Thyroid gland (tissue), 4 donors: Measurements from ENCODE around the gene POU2AF3. TPM values are rescaled to one million over a fixed set of nuclear protein-coding genes. Genes with fewer than 3 reads are reported as not detected.

ENCODE experiments used
- DNase-seq, 2 donors: peaks; one replicate each; pipeline ENCODE4 v3.0.0-alpha.2; 2019
- H3K27ac ChIP-seq, 3 donors: fragments of 200-600 bp; sonication (generic); 1 replicate in 2 of 3; 2 replicates in 1 of 3; pipeline ENCODE4 v1.5.1; 2016 to 2019; ENCODE audit warnings: mild to moderate bottlenecking in 1 of 3, moderate library complexity in 1 of 3
- H3K27me3 ChIP-seq: fragments of 200-600 bp; sonication (generic); one replicate; pipeline ENCODE4 v1.5.1; 2019
- H3K36me3 ChIP-seq, 2 donors: fragments of 200-600 bp; sonication (generic); one replicate each; pipeline ENCODE4 v1.5.1; 2016 to 2019
- H3K4me1 ChIP-seq, 2 donors: fragments of 200-600 bp; sonication (generic); one replicate each; pipeline ENCODE4 v1.5.1; 2017 to 2019
- H3K4me3 ChIP-seq, 3 donors: fragments of 200-600 bp; sonication (generic); replicated peaks in 1 of 3; 1 replicate in 2 of 3; 2 replicates in 1 of 3; pipeline ENCODE4 v1.5.1; 2016; ENCODE audit warnings: mild to moderate bottlenecking in 1 of 3
- H3K9me3 ChIP-seq: fragments of 200-600 bp; sonication (generic); one replicate; pipeline ENCODE4 v1.5.1; 2017
- CTCF ChIP-seq, 6 experiments: fragments of 200-600 bp in 3 of 6; fragments of 450-650 bp in 3 of 6; sonication (generic) in 3 of 6; IDR thresholded peaks; one replicate each; pipeline ENCODE4 v1.5.1; 2016 to 2019; ENCODE audit warnings: antibody characterized with exemption in 6 of 6, mild to moderate bottlenecking in 2 of 6, inconsistent platforms in 1 of 6, moderate library complexity in 1 of 6
- POLR2A ChIP-seq, 2 donors: fragments of 450-650 bp; IDR thresholded peaks; one replicate each; pipeline ENCODE4 v1.6.1; 2017; ENCODE audit warnings: antibody characterized with exemption in 2 of 2, mild to moderate bottlenecking in 2 of 2, moderate library complexity in 1 of 2
- WGBS, 2 donors: methylation state at CpG; one replicate each; pipeline ENCODE4 v1.1.5; 2017; 5-methylcytosine and 5-hydroxymethylcytosine counted together
- intact Hi-C: fragments of 100-400 bp; cut with DNase I; formaldehyde crosslinking; loops from one replicate; pipeline ENCODE4 v1.15.1; 2023
- total RNA-seq, 4 donors: library from RNA; depleted of rRNA; stranded (reverse); fragments of >200 nt; gene quantifications; one replicate each; pipeline ENCODE4 v1.2.3, GENCODE V29; 2016

POU2AF3 gene
- total RNA-seq, 4 donors from 2014 or later: 2.0 to 5.0 (median 4.6) TPM; not detected in 1

GRCh38 chr11:111351374-111352055, 53.2 kb downstream of the POU2AF3 start:
- no peak for DNase-seq
- no peaks in the 10 kb centered on the region for H3K36me3 ChIP-seq
- TF ChIP-seq POLR2A (IDR thresholded peaks at IDR 0.05) (no peak), CTCF (IDR thresholded peaks at IDR 0.05) (no peak)
- intact Hi-C loops: no loop called here
- 54 to 70% methylated on average over 10 of the region's 10 CpGs for WGBS, 2 donors
- no peaks in the 10 kb centered on the region for H3K4me1 ChIP-seq
- no peak overlapping the region for H3K4me3 ChIP-seq
- no peaks in the 10 kb centered on the region for H3K9me3 ChIP-seq
- H3K27ac ChIP-seq: no peak overlapping the region
- H3K27me3 ChIP-seq: no peaks in the 10 kb centered on the region

- WGBS, 2 donors: 90 to 94% methylated on average over 9 of the region's 9 CpGs
- intact Hi-C loops: no loop called here
- H3K36me3 ChIP-seq: no peaks in the 10 kb centered on the region
- no peak for DNase-seq
- TF ChIP-seq CTCF (IDR thresholded peaks at IDR 0.05): no peak
- no peak for TF ChIP-seq POLR2A (IDR thresholded peaks at IDR 0.05)
- no peak overlapping the region for H3K27ac ChIP-seq
- H3K4me3 ChIP-seq: no peak overlapping the region
- H3K9me3 ChIP-seq: no peaks in the 10 kb centered on the region
- H3K27me3 ChIP-seq: no peaks in the 10 kb centered on the region
- H3K4me1 ChIP-seq: no peaks in the 10 kb centered on the region
Measured at GRCh38 chr11:111352231-111352746, 53.9 kb downstream of the POU2AF3 start.

- intact Hi-C loops: no loop called here
- TF ChIP-seq CTCF (IDR thresholded peaks at IDR 0.05): no peak
- no peak for TF ChIP-seq POLR2A (IDR thresholded peaks at IDR 0.05)
- Histone ChIP-seq H3K9me3 (no peaks in the 10 kb centered on the region), H3K27me3 (no peaks in the 10 kb centered on the region), H3K36me3 (no peaks in the 10 kb centered on the region), H3K4me1 (no peaks in the 10 kb centered on the region), H3K27ac (no peak overlapping the region), H3K4me3 (no peak overlapping the region)
- WGBS, 2 donors: 67 to 78% methylated on average over 8 of the region's 8 CpGs
- no peak for DNase-seq
Measured at GRCh38 chr11:111352935-111353710, 54.8 kb downstream of the POU2AF3 start.

- Histone ChIP-seq H3K9me3 (no peaks in the 10 kb centered on the region), H3K36me3 (no peaks in the 10 kb centered on the region), H3K4me1 (no peaks in the 10 kb centered on the region), H3K4me3 (no peak overlapping the region), H3K27ac (no peak overlapping the region), H3K27me3 (no peaks in the 10 kb centered on the region)
- 95% methylated on average over 16 of the region's 16 CpGs for WGBS, 2 donors
- no peak for TF ChIP-seq POLR2A (IDR thresholded peaks at IDR 0.05)
- no peak for TF ChIP-seq CTCF (IDR thresholded peaks at IDR 0.05)
- intact Hi-C loops: no loop called here
- no peak for DNase-seq
Measured at GRCh38 chr11:111353776-111354600, 55.6 kb downstream of the POU2AF3 start.
